NCI-H526 treated with DMSO at 0.1 percent for 48 hours (cell line): ENCODE measurements around the gene AP2A2.

ENCODE experiments used
- DNase-seq: peaks from one replicate; lab custom pipeline; 2025; lab: John Stamatoyannopoulos, UW

Gene AP2A2

DNA sequence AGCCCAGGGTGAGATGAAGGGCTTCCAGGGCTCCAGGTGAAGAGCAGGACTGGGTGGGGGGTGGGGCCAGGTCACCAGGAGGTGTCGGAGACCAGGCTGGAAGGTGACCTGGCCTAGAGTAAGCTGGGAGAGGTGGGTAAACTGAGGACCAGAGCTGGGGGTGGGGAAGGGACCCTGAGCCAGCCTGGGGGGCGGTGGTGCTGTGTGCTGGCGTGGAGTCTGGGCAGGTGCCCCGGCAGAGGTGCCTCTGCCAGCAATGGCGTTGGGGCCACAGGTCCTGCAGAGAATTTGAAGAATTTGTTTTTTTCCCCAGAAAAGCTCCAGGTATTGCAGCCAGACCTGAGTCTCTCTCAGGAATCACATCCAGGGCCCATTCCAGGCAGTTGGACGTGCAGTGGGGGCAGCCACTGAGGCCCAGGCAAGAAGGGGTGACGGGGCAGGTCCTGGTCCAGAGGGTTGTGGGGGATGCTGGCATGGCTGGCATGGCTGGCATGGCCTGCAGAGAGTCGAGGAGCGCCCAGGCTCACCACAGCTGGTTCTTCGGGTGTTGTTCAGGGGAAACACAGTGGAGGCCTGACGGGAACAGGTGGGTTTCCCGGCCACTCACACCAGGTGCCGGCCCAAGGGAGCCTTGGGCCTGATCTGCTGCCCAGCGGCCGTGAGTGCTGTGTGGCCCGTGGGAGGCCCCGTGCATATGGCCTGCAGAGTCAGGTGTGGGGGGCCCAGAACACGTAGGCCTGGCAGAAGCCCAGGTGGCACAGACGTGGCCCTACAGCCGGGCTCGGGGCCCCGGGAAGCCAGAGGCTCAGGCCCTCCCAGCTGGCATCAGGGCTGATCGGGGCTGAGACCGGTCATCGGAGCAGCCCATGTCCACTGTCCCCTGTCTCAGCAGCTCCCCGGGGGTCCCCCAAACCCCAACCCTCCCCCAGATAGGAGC is 117.2 kb downstream of the AP2A2 start:
- DNase-seq = no peak

DNA sequence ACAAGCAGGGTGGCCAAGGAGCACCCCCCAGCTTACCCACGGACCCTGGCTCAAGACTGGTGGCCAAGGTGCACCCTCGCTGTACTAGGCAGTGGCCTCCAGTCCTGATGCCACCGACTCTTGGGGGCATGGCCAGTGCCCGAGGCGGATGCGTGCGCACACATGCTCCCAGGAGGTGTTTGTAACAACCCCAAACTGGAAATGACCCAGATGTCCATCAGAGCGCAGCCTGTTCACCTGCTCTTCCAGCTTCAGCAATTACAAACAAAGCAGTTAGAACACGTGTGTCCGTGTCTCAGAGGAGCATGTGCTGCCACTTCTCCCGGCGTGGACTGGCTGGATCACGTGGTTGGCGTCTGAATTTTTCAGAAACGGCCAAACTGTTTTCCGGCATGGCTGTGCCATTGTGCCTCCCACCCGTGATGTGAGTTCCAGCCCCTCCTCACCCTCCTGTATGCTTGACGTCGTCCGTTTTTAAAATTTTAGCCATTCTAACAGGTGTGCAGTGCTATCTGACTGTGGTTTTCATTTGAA is 118.0 kb downstream of the AP2A2 start:
- peak; percentile 25 for DNase-seq

DNA sequence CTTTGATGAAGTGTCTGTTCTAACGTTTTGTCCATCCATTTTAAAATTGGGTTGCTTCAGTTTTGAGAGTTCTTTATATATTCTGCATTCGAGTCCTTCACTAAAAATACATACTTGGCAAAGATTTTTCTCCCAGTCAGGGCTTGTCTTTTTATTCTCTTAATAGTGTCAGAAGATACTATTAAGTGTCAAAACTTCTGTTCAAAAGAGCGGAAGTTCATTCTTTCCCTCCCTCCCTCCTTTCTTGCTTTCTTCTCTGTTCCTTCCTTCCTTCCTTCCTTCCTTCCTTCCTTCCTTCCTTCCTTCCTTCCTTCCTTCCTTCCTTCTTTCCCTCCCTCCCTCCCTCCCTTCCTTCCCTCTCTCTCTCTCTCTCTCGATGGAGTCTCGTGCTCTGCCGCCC is 118.5 kb downstream of the AP2A2 start:
- no peak for DNase-seq

DNA sequence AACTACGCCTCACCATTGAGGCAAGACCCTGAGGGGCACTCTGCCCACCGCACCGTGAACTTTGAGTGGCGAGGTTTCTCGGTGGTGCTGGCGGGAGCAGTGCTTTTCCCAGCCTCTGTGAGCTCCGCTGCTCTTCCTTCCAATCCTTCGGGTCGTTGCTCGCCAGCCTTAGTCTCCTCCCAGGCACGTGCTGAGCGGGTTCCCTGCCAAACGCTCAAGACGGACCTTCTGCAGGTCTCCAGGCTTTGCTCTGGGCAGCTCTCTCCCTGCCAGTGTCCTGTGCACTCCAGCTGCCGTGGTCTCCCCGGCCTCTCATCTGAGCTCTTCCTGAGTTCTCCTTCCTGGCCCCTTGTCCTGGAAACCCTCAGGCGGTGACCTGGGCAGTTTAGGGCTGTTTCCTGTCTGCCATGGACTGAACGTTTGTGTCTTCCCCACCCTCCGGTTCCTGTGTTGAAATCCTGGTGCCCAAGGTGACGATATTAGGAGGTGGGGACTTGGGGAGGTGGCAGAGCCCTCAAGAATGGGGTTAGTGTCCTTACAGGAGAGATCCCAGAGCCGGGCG is 122.0 kb downstream of the AP2A2 start:
- DNase-seq = no peak

DNA sequence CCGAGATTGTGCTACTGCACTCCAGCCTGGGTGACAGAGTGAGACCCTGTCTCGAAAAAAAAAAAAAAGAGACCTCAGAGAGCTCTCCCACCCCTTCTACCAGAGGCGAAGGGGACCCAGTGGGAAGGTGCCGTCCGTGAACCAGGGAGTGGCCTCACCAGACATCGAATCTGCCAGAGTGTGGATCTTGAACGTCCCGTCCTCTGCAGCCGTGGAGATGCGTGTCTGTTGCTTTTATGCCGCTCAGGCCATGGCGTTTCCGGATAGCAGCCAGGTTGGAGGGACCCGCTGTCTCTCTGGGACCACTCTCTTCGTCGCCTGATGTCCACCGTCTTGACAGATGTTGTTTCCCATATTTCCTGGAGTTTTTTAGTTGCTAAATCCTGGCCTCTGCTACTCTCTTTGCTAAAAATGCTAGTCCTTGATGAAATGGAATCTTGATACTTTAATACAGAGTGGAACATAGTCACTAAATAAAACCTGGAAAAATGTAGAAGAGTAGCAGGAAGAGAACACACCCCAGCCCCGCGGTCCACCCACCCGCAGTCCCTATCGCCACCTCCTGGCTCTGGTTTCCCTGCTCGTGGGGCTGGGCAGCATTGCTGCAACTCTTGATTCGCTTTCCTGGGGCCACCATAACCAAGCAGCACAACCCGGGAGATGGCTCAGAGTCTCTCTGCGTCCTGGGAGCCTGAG is 122.9 kb downstream of the AP2A2 start:
- DNase-seq = no peak

DNA sequence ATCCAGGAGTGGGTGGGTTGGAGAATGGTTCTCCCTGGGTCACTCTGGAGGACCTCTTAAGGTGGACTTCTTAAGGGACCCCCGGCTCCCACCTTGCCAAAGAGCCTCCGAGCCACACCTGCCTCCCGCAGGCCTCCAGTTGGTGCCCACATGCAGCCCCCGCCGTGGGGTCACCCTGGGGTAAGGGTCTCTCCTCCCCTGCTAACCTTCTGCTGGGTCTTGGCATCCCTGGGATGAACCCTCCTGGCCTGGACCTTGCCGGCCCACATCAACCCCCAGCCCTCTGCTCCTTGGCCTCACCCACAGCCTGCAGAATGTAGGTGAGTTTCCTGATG is 123.4 kb downstream of the AP2A2 start:
- no peak for DNase-seq

DNA sequence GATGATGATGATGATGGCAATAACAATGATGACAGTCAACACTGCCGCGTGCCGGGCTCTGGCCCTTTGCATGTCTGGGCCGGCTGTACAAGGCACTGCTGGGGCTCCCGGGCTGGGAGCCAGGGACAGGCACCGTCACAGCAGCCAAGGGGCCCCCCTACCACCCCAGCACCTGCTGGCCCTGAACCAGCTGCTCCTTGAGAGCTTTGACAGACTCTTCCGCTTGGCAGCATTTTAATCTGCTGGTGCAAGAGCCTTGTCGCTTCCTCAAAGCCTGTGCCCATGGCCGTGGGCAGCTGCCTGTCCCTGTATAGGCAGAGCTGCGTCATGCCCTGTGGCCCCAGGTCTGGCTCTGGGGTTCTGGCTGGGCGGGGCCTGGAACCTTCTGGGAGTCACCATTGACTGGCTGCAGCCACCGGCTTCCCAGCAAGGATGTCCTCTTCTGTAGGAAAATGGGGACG is 123.8 kb downstream of the AP2A2 start:
- no peak for DNase-seq

DNA sequence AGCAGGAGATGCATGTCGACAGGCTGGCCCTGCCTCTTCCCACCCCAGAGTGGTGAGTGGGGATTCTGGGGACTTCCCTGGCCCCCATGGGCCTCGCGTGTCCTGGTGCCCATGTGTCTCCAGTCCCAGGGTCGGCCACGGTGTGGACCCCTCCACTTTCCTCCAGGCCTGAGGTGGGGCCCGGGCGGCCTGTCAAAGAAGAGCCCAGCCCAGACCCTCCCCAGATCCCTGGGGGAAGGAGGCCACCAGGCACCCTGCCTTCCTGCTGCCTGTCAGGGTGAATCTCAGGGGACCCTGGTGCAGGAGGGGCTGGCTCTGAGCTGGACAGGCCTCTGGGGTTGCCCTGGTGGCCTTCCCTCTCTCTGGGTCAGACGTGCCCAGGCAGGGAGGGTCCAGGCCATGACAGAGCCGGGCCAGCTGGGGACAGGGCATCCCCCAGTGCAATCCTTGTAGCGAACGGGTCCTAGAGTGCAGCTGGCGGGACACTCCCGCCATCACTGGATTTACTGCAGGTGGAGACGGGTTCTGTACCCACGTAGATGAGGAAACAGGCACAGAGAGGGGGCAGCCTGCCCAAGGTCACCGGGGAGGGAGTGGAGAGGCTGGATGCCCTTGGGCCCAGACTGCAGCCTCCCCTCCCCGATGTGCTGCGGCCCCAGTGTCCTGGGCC is 124.4 kb downstream of the AP2A2 start:
- DNase-seq = no peak

DNA sequence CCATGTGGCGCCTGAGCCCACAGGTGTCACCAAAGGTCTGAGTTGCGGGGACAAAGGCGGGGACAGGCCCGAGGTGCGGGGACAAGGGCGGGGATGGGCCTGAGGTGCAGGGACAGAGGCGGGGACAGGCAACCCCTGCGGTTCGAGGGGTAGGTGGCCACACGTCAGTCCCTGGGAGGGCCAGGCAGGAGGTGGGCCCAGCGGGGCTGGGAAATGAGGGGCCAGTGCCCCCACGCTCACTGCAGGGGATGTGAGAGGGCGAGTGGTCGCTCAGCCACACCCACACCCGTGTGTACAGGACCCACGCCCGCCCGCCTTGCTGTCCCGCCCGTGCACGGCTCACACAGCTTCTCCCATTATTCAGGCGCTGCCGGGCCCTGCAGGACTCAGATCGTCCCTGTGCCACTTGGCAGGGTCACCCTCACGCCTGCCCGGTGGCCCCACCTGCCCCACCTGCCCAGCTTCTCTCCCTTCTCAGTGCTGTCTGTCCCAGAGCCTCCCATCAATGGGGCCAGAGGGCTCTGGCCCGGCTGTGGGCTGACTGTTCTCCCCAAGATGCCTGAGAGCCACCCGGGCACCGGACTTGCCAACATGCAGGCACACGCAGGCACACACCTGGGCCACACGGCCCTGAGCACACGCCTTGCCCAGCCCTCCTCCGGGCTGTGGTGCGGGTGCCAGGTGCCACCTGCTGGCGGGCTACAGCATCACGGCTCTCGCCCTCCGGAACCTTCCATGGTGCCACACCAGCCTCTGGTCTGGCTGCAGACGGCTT is 125.1 kb downstream of the AP2A2 start:
- DNase-seq = peak; percentile 82

DNA sequence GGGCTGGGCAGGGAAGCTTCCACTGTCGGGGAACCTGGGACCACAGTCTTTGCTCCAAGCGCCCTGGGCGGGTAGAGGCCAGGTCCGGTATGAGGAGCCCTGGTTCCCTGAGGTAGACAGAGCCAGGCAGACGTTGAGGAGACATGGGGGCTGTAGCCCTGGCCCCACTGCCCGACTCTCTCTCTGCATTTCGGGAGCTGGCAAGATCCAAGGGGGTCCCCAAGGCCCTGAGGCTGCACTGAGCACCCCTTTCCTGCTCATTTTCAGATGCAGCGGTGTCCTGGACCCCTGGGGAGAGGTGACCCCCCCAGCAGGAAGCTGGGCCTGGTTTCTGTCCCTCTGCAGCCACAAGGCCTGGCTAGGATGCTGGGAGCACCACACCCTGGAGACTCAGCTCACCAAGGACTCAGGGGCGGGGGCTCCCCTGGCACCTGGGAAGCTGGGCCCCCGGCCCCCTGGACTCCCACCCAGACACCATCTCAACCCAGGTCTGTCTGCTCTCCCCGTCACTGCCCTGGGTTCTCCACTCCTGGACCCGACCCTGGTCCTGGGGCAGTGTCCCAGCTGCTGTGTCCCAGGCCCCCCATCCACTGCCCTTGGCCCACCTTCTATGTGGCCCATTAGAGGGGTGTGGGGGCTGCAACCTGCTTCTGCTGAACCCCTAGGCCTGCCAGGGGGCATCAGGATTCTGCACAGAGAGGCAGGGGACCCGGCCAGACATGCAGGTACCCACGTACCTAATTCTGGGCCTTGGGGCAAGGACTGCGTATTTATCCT is 125.9 kb downstream of the AP2A2 start:
- DNase-seq = no peak

DNA sequence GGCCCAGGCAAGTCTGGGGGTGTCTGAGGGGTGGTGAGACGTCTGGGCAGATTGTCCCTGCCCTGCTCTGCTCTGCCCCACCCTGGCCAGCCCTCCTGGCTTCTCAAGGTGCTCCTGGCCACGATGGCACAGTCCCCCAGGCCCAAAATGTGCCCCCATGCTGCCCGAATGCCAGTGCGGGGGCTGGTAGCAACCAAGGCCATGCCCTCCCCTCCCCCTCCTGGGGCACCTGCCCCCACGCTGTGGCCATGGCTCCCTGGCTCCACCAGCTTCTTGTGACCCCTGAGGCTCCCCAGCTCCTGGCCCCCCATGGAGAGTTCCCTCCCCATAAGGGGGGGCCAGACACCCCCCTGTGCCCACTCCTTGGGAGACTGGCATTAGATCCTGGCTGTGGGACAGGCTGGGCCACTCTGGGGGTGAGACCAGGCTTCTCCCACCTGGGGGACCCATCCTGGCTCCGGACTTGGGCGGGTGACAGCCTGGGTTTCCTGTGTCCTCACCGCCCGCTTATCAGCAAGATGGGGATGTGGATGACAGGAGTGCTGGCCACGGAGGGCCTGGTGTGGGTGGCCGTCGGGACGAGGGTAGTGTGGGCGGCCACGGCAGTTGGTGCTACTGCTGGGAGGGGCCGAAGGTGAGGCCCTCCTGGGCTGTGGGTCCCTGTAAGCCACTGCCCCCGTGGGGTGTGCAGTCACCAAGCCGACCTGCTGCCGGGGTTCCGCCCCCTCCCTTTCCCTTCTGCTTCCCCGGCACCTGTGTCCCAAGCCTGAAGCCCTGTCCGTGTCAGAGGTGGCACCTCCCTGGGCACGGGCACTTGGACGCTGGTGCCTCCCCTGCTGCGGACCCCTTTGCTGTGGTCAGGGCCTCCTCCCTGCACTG is 126.7 kb downstream of the AP2A2 start:
- DNase-seq = no peak

DNA sequence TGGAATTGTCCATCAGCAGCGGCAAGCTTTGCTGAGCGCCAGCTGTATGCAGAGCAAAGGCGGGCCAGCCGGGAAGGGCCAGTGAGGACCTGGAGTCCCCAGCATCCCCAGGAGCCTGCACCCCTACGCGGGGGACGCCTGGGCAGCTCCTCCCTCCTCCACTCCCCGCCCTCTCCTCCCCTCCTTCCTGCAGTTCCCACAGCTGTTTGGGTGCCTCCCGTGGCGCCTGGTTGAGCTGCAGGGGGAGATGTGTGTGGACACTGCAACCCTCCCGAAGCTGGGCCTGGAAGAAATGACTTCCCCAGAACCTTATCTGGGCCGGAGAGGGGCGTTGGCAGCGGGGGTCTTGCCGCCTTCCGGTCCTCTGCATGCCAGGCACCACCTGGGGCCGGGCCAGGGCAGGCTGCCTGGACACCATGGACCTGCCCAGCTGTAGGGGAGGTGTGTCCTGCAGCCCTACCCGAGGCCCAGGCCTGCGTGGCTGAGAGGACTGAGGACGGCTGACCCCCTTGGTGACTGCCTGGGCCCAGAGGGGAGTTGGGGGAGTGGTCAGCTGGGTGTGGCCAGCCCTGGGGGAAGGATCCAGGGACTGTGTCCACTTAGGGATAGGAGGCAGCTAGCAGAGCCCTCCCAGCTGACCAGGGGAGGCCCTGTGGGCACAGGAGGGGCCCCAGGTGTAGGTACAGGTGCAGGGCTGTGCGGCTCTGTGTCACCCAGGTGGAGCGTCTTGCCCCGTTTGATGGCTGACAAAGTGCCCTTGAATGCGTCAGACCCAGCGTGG is 127.6 kb downstream of the AP2A2 start:
- no peak for DNase-seq

DNA sequence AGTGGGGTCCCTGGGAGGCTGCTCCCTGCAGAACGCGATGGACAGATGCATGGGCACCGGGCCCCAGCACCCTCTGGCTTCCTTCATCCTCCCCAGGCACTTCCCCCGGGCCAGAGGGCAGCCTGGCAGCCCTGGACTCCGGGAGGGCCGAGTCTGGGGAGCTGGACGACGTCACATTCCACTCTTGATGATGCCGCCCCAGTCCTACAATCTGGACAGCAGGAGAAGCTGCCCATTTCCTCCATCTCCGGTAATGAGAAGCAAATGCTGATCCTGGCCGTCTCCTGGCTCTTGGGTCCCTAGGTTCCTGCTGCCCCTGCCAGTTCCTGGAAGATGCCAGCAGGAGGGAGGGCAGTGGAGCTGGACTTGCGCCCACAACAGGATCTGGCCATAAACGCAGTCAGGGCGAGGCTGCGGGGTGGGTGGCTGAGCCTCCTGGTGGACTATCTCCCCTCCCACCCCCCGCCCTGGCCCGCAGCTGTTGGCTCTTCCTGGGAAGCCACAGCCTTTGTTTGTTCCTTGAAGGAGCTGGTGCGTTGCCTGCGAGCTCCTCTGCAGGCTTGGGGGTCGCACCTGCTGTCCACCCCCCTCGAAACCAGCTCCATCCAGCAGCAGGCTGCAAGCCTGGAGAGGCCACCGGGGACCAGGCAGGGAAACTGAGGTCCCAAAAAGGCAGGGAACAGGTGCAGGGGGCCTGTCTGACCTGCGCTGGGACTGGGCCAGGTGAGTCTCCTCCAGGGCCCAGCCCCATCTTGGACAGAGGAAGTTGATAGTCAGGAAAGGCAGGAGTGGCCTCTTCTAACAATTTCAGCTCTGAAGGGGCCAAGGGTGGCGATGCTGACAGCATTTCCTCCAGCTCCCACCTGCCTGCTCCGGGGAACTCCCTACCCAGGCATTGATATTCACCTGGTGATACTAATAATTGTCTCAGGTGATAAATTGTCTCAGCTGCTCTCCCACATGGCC is 128.8 kb downstream of the AP2A2 start:
- no peak for DNase-seq

DNA sequence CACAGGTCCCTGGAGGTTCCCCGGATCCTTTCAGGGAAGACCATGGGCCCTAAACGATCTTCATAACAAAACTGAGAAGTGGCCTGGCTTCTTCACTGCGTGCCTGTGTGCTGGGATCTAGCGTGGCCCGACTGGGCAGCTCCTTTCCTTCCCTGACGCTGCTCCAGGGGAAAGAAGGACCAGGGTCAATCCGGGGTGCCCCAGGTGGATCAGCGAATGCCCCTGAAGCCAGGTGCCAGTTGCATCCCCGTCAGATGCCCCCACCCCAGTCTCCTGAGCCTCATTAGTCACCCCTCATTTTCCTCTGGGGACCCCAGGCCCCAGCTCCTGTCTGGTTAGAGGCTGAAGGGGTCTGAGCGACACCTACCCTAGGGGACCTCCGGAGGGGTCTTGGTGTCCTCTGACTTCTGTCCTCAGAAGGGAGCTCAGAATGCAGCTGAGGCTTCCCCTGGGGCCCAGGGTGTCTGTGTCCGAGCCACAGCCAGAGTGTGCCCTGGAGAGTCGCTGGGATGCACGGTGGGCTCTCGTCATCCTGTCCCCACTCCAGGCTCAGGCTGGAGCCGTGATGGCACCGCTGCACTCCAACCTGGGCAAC is 129.5 kb downstream of the AP2A2 start:
- DNase-seq = no peak

DNA sequence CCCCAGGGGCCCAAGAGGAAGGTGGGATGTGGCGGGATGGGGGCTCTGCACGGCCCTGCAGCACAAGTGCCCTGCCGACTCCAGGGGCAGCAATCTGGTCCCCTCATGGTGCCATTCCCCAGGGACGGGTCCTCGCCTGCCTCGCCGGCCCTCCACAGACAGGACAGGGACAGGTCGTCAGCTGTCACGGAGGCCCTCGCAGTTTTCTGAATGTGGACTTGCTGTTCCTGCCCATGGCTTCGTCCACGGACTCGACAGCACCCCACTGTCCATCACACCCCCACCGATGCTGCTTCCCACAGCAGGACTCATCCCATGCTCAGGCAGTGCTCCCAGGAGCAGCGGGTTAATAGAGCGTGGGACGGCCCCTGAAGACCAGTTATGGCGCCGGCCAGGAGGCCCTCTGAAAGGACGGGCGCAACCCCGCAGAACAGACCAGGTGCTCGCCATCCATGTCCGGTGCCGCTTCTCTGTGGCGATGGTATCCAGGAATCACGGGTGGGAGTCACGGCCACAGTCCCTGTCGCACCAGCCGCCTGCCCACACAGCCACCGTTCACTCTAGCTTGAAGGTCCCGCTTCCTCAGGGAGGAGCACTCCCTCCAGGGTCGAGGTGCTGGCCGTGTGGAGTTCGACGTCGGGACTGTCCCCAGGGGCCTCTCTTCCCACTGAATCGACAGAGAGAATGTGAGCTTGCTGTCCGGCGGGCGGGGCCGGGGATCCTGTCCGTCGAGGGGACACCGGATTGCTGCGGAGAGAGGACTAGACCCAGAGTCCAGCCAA is 130.5 kb downstream of the AP2A2 start:
- no peak for DNase-seq

DNA sequence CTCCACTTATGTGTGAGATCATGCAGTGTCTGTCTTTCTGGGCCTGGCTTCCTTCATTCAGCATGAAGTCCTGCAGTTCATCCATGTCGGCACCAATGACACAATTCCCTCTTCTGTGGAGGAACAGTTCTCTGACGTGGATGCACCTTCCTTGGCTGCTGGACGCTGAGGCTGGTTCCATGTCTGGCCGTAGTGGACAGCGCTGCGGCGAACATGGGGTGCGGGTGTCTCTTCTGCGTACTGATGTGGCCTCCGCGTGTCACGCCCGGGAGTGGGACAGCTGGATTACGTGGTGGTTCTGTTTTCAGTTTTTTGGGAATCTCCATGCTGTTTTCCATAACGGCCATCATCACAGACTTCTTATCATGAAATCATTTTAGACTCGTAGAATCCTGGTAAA is 132.1 kb downstream of the AP2A2 start:
- no peak for DNase-seq
